ENCODE measurements around the gene SLC22A17. TPM values are rescaled to one million over a fixed set of nuclear protein-coding genes. Genes with fewer than 3 reads are reported as not detected.

SLC22A17 gene
- total and polyA plus RNA-seq, 2 of the 13 experiments (the other 11 are each of a cell fraction or from before 2014, with no cell fraction given): 0.95 to 1.1 TPM

GRCh38 chr14:23302290-23303225 lies 50.1 kb downstream of the SLC22A17 start, which contains the start of gene PPP1R3E (continued):
- TF ChIP-seq NFAT5 (CRISPR knock-in tag; IDR thresholded peaks at IDR 0.05): peak; percentile 21; the same call in 1 of the 2 replicates
- TF ChIP-seq ZNF296 (CRISPR knock-in tag; conservative IDR thresholded peaks at IDR 0.05): no peak
- TF ChIP-seq ZSCAN30 (CRISPR knock-in tag; IDR thresholded peaks at IDR 0.05): no peak
- peak; percentile 95; the same call in 1 of the 2 replicates for TF ChIP-seq SNAI1 (CRISPR knock-in tag; IDR thresholded peaks at IDR 0.05; ENCODE audit: borderline replicate concordance)
- TF ChIP-seq ZNF570 (CRISPR knock-in tag; IDR thresholded peaks at IDR 0.05; ENCODE audit: borderline replicate concordance): peak; percentile 52; the same call in 1 of the 2 replicates
- TF ChIP-seq ZNF101 (CRISPR knock-in tag; IDR thresholded peaks at IDR 0.05; ENCODE audit: borderline replicate concordance, low read depth): 0 out of 2 replicates have a peak, but pooled peaks have one; percentile 53
- TF ChIP-seq JUN (CRISPR knock-in tag; IDR thresholded peaks at IDR 0.05): 0 out of 2 replicates have a peak, but pooled peaks have one; percentile 41
- TF ChIP-seq BORCS8-MEF2B (CRISPR knock-in tag; IDR thresholded peaks at IDR 0.05): no peak
- TF ChIP-seq, protein P1, sequence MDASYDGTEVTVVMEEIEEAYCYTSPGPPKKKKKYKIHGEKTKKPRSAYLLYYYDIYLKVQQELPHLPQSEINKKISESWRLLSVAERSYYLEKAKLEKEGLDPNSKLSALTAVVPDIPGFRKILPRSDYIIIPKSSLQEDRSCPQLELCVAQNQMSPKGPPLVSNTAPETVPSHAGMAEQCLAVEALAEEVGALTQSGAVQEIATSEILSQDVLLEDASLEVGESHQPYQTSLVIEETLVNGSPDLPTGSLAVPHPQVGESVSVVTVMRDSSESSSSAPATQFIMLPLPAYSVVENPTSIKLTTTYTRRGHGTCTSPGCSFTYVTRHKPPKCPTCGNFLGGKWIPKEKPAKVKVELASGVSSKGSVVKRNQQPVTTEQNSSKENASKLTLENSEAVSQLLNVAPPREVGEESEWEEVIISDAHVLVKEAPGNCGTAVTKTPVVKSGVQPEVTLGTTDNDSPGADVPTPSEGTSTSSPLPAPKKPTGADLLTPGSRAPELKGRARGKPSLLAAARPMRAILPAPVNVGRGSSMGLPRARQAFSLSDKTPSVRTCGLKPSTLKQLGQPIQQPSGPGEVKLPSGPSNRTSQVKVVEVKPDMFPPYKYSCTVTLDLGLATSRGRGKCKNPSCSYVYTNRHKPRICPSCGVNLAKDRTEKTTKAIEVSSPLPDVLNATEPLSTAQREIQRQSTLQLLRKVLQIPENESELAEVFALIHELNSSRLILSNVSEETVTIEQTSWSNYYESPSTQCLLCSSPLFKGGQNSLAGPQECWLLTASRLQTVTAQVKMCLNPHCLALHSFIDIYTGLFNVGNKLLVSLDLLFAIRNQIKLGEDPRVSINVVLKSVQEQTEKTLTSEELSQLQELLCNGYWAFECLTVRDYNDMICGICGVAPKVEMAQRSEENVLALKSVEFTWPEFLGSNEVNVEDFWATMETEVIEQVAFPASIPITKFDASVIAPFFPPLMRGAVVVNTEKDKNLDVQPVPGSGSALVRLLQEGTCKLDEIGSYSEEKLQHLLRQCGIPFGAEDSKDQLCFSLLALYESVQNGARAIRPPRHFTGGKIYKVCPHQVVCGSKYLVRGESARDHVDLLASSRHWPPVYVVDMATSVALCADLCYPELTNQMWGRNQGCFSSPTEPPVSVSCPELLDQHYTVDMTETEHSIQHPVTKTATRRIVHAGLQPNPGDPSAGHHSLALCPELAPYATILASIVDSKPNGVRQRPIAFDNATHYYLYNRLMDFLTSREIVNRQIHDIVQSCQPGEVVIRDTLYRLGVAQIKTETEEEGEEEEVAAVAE (CRISPR knock-in tag; IDR thresholded peaks at IDR 0.05; ENCODE audit: borderline replicate concordance): peak; percentile 54
- TF ChIP-seq POLR2G (IDR thresholded peaks at IDR 0.05; ENCODE audit: low read depth, low read length): peak; percentile 71
- peak; percentile 83 for TF ChIP-seq MED1 (CRISPR knock-in tag; IDR thresholded peaks at IDR 0.05)
- TF ChIP-seq ZFP91 (CRISPR knock-in tag; IDR thresholded peaks at IDR 0.05; ENCODE audit: borderline replicate concordance): no peak
- no peak for TF ChIP-seq NCOA1 (CRISPR knock-in tag; IDR thresholded peaks at IDR 0.05)
- TF ChIP-seq ZNF772 (CRISPR knock-in tag; IDR thresholded peaks at IDR 0.05): peak; percentile 95
